H9 (cell line): ENCODE measurements around the gene EDAR. TPM values are rescaled to one million over a fixed set of nuclear protein-coding genes. Genes with fewer than 3 reads are reported as not detected.

Source experiments
- DNase-seq: peaks from one replicate; pipeline ENCODE4 v3.0.0-alpha.2; 2017
- H2AFZ ChIP-seq: one replicate; pipeline ENCODE4 v1.6.1; 2013; ENCODE audit warnings: mild to moderate bottlenecking, low read length, control low read depth, moderate library complexity
- H2AK5ac ChIP-seq: 2 replicates; pipeline ENCODE4 v1.6.1; 2013; ENCODE audit warnings: low read length, control low read depth, mixed read lengths; ENCODE audit not compliant: insufficient read length
- H2BK120ac ChIP-seq: one replicate; pipeline ENCODE4 v1.6.1; 2013; ENCODE audit warnings: low read depth, mild to moderate bottlenecking, low read length, control low read depth, inconsistent platforms; ENCODE audit not compliant: poor library complexity, severe bottlenecking
- H2BK12ac ChIP-seq: 2 replicates; pipeline ENCODE4 v1.6.1; 2013; ENCODE audit warnings: low read length, control low read depth, mixed read lengths, low read depth; ENCODE audit not compliant: insufficient read length
- H2BK15ac ChIP-seq: 2 replicates; pipeline ENCODE4 v1.6.1; 2013; ENCODE audit warnings: low read depth, low read length, control low read depth
- H2BK20ac ChIP-seq: one replicate; pipeline ENCODE4 v1.6.1; 2013; ENCODE audit warnings: low read depth, mild to moderate bottlenecking, low read length, control low read depth, inconsistent platforms; ENCODE audit not compliant: poor library complexity, severe bottlenecking
- H2BK5ac ChIP-seq: 2 replicates; pipeline ENCODE4 v1.6.1; 2013; ENCODE audit warnings: low read length, control low read depth, mixed read lengths; ENCODE audit not compliant: insufficient read length
- H3K14ac ChIP-seq: 2 replicates; pipeline ENCODE4 v1.6.1; 2013; ENCODE audit warnings: low read length, control low read depth; ENCODE audit not compliant: insufficient read depth
- H3K18ac ChIP-seq: 2 replicates; pipeline ENCODE4 v1.6.1; 2013; ENCODE audit warnings: low read depth, mild to moderate bottlenecking, mixed read lengths, low read length, control low read depth; ENCODE audit not compliant: insufficient read length
- H3K23ac ChIP-seq: 2 replicates; pipeline ENCODE4 v1.6.1; 2013; ENCODE audit warnings: low read length, control low read depth, mixed read lengths, low read depth; ENCODE audit not compliant: insufficient read length
- H3K23me2 ChIP-seq: 2 replicates; pipeline ENCODE4 v1.6.1; 2013; ENCODE audit warnings: low read depth, mild to moderate bottlenecking, mixed read lengths, low read length, control low read depth; ENCODE audit not compliant: insufficient read length, poor library complexity, severe bottlenecking
- H3K27ac ChIP-seq: 2 replicates; pipeline ENCODE4 v1.5.1; 2013; ENCODE audit warnings: low read length, control low read depth, mixed read lengths, low read depth; ENCODE audit not compliant: insufficient read length
- H3K27me3 ChIP-seq: 2 replicates; pipeline ENCODE4 v1.6.1; 2013; ENCODE audit warnings: low read length, control low read depth, inconsistent platforms; ENCODE audit not compliant: insufficient read depth
- H3K4ac ChIP-seq: 2 replicates; pipeline ENCODE4 v1.6.1; 2013; ENCODE audit warnings: low read depth, mild to moderate bottlenecking, control low read depth, inconsistent platforms, low read length, moderate library complexity
- H3K4me1 ChIP-seq: 2 replicates; pipeline ENCODE4 v1.6.1; 2013; ENCODE audit warnings: low read length, control low read depth, inconsistent platforms; ENCODE audit not compliant: insufficient read depth
- H3K4me2 ChIP-seq: 2 replicates; pipeline ENCODE4 v1.6.1; 2013; ENCODE audit warnings: low read length, control low read depth, mixed read lengths; ENCODE audit not compliant: insufficient read length, insufficient read depth
- H3K56ac ChIP-seq: 2 replicates; pipeline ENCODE4 v1.6.1; 2013; ENCODE audit warnings: low read depth, mild to moderate bottlenecking, mixed read lengths, low read length, control low read depth; ENCODE audit not compliant: insufficient read length
- H3K79me1 ChIP-seq: 2 replicates; pipeline ENCODE4 v1.6.1; 2013; ENCODE audit warnings: low read depth, mild to moderate bottlenecking, moderate library complexity, low read length, control low read depth, inconsistent platforms; ENCODE audit not compliant: insufficient read depth, poor library complexity, severe bottlenecking
- H3K79me2 ChIP-seq: 2 replicates; pipeline ENCODE4 v1.6.1; 2013; ENCODE audit warnings: low read length, control low read depth, inconsistent platforms; ENCODE audit not compliant: insufficient read depth
- H3K9ac ChIP-seq: 2 replicates; pipeline ENCODE4 v1.6.1; 2013; ENCODE audit warnings: low read length, control low read depth, mixed read lengths; ENCODE audit not compliant: insufficient read length; ENCODE audit errors: extremely low read depth
- H3K9me3 ChIP-seq: one replicate; pipeline ENCODE4 v1.6.1; 2013; ENCODE audit warnings: low read depth, low read length, inconsistent platforms; ENCODE audit not compliant: control insufficient read depth
- H3T11ph ChIP-seq: one replicate; pipeline ENCODE4 v1.6.1; 2013; ENCODE audit warnings: mild to moderate bottlenecking, low read length, control low read depth, inconsistent platforms
- H4K20me1 ChIP-seq: one replicate; pipeline ENCODE4 v1.6.1; 2013; ENCODE audit not compliant: control insufficient read depth, insufficient read length, insufficient read depth
- H4K5ac ChIP-seq: 2 replicates; pipeline ENCODE4 v1.6.1; 2013; ENCODE audit warnings: low read depth, mild to moderate bottlenecking, mixed read lengths, low read length, control low read depth; ENCODE audit not compliant: insufficient read length
- H4K8ac ChIP-seq: replicated peaks from 2 replicates; pipeline ENCODE4 v1.6.1; 2013; ENCODE audit warnings: low read length, control low read depth, mixed read lengths, low read depth; ENCODE audit not compliant: insufficient read length
- H4K91ac ChIP-seq: 2 replicates; pipeline ENCODE4 v1.6.1; 2013; ENCODE audit warnings: low read depth, mild to moderate bottlenecking, moderate library complexity, mixed read lengths, low read length, control low read depth; ENCODE audit not compliant: insufficient read length
- H3K27ac Mint-ChIP-seq, 3 experiments: 2 replicates in 2 of 3; 3 replicates in 1 of 3; pipeline ENCODE4 v1.8.0; 2020 to 2021; ENCODE audit warnings: mixed read lengths in 3 of 3, mild to moderate bottlenecking in 1 of 3, moderate library complexity in 1 of 3
- H3K27me3 Mint-ChIP-seq: 2 replicates; pipeline ENCODE4 v1.8.0; 2021; ENCODE audit warnings: low read depth, mild to moderate bottlenecking, moderate library complexity, mixed read lengths
- H3K36me3 Mint-ChIP-seq, 3 experiments: 2 replicates in 2 of 3; 3 replicates in 1 of 3; pipeline ENCODE4 v1.8.0; 2020 to 2021; ENCODE audit warnings: low read depth in 3 of 3, mixed read lengths in 3 of 3; ENCODE audit not compliant: insufficient read depth in 1 of 3
- H3K4me1 Mint-ChIP-seq, 2 experiments: 2 replicates each; pipeline ENCODE4 v1.8.0; 2020; ENCODE audit warnings: mixed read lengths in 2 of 2
- H3K4me3 Mint-ChIP-seq, 2 experiments: 2 replicates in 1 of 2; 3 replicates in 1 of 2; pipeline ENCODE4 v1.8.0; 2020 to 2021; ENCODE audit warnings: mild to moderate bottlenecking in 2 of 2, mixed read lengths in 2 of 2, moderate library complexity in 1 of 2
- H3K9me3 Mint-ChIP-seq, 2 experiments: 2 replicates in 1 of 2; 3 replicates in 1 of 2; pipeline ENCODE4 v1.8.0; 2020; ENCODE audit warnings: mild to moderate bottlenecking in 2 of 2, mixed read lengths in 2 of 2, moderate library complexity in 1 of 2
- WGBS: extraction: QIAGEN DNeasy Blood & Tissue Kit; methylation state at CpG from one replicate; pipeline ENCODE4 v1.1.7; 2013; ENCODE audit warnings: missing lambda C conversion rate, low lambda C conversion rate, mixed read lengths; ENCODE audit not compliant: insufficient read length; ENCODE audit errors: extremely low coverage; 5-methylcytosine and 5-hydroxymethylcytosine counted together
- total RNA-seq: library from RNA; stranded (reverse); gene quantifications from 2 replicates; pipeline ENCODE4 v1.2.1, GENCODE V29; 2021
- TF ChIP-seq, protein P1 (sequence below): fragments of 200-600 bp; sonication (generic); conservative IDR thresholded peaks from 3 replicates; pipeline ENCODE4 v1.8.0; 2021; ENCODE audit warnings: antibody characterized with exemption, mild to moderate bottlenecking

EDAR gene
- total RNA-seq, 1 experiment from 2014 or later: not detected

DNA sequence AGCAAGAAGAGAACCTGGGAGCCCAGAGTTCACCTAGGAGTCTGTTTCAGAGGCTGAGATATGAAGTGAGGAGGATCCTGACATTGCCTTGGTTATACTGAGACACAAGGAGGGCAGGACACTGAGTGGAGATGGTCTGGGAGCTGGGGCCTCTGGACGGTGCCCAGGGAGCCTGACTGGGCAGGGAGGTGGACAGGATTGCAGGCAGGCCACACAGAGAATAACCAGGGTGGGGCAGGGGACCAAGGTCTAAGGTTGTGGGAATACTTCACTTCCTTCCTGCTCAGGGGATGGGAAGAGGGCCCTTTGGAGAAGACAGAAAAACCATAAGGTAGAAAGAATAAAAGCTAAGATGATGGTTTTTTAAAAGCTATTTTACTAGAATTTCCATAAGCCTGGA, 18.7 kb downstream of the EDAR start:
- no peak overlapping the region for H3K27ac Mint-ChIP-seq
- Histone ChIP-seq H3T11ph (no peak overlapping the region), H2BK5ac (no peak overlapping the region), H3K18ac (no peak overlapping the region), H4K8ac (no peak overlapping the region), H2BK15ac (no peak overlapping the region), H2AFZ (no peak overlapping the region), H3K27ac (no peak overlapping the region), H3K9ac (no peak overlapping the region), H3K56ac (no peak overlapping the region), H3K27me3 (no peaks in the 10 kb centered on the region), H3K23me2 (no peaks in the 10 kb centered on the region), H4K91ac (no peak overlapping the region), H2BK120ac (no peak overlapping the region), H3K4me2 (no peak overlapping the region), H2BK20ac (no peak overlapping the region), H2AK5ac (no peak overlapping the region), H4K20me1 (no peaks in the 10 kb centered on the region), H3K79me1 (no peaks in the 10 kb centered on the region), H3K23ac (no peak overlapping the region), H3K4me1 (no peaks in the 10 kb centered on the region), H2BK12ac (no peak overlapping the region), H3K79me2 (no peaks in the 10 kb centered on the region), H4K5ac (no peak overlapping the region), H3K9me3 (no peaks in the 10 kb centered on the region), H3K14ac (no peak overlapping the region; the same call in 1 of the 2 replicates), H3K4ac (no peak overlapping the region)
- H3K9me3 Mint-ChIP-seq: no peaks in the 10 kb centered on the region
- DNase-seq: no peak
- no CpG with 5 or more reads among the region's 1 CpG for WGBS
- TF ChIP-seq, protein P1, sequence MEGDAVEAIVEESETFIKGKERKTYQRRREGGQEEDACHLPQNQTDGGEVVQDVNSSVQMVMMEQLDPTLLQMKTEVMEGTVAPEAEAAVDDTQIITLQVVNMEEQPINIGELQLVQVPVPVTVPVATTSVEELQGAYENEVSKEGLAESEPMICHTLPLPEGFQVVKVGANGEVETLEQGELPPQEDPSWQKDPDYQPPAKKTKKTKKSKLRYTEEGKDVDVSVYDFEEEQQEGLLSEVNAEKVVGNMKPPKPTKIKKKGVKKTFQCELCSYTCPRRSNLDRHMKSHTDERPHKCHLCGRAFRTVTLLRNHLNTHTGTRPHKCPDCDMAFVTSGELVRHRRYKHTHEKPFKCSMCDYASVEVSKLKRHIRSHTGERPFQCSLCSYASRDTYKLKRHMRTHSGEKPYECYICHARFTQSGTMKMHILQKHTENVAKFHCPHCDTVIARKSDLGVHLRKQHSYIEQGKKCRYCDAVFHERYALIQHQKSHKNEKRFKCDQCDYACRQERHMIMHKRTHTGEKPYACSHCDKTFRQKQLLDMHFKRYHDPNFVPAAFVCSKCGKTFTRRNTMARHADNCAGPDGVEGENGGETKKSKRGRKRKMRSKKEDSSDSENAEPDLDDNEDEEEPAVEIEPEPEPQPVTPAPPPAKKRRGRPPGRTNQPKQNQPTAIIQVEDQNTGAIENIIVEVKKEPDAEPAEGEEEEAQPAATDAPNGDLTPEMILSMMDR: no peak
- H3K27me3 Mint-ChIP-seq: peaks cover 1% of the 10 kb centered on the region
- H3K36me3 Mint-ChIP-seq: no peaks in the 10 kb centered on the region
- no peak overlapping the region for H3K4me3 Mint-ChIP-seq
- peaks cover 9 to 12% of the 10 kb centered on the region in 2 experiments for H3K4me1 Mint-ChIP-seq
